ENCODE data around the gene ZCWPW1. TPM values are rescaled to one million over a fixed set of nuclear protein-coding genes. Genes with fewer than 3 reads are reported as not detected.

ZCWPW1 gene
- total and polyA plus RNA-seq, 2 of the 8 experiments (the other 6 are each of a cell fraction or from before 2014, with no cell fraction given) = 0.51 to 1.4 TPM

DNA sequence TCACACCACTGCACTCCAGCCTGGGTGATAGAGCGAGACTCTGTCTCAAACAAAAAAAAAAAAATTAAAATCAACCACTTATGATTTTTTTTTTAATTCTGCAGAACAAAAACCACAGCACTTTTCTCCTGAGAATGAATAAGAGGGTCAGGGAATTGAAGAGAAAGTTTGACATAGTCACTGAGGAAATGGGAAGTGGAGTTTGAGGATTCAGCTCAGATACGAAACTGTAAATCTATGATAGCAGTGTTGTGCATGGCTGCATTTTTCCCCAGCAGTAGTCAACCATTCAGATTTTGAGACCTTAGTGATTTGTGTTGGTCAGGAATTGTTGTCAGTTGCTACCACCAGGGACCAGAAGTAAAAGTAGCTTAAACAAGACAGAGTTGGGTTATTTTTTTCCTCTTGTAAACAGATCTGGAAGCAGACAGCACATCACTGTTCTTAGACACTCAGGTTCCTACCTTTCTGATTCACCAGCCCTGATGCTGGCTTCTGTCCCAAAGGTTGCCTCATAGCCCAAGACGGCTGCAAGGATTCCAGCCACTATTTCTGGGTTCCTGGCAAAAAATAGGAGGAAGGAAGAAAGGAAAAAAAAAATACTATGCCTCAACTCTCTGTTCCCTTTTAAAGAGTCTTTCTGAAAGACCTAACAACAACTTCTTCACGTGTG is 35.1 kb downstream of the ZCWPW1 start:
- Histone ChIP-seq H3K9ac (replicated peaks in 1 of 4; ENCODE audit: extremely low read depth in 1 of 4, low read depth in 3 of 4, low read length in 3 of 4) (no peak overlapping the region), H3K79me1 (ENCODE audit: low read depth, low read length) (no peaks in the 10 kb centered on the region), H2BK120ac (replicated peaks; ENCODE audit: low read depth, low read length) (no peak overlapping the region), H3K36me3 (ENCODE audit: control insufficient read depth in 2 of 4, insufficient read depth in 4 of 4, low read length in 3 of 4) (no peaks in the 10 kb centered on the region), H2BK5ac (ENCODE audit: low read depth, low read length) (no peak overlapping the region), H3K18ac (ENCODE audit: extremely low read depth, low read length) (no peak overlapping the region), H3K4me2 (ENCODE audit: insufficient read depth in 1 of 2, low read depth in 2 of 2, low read length in 2 of 2) (no peak overlapping the region), H4K20me1 (replicated peaks in 1 of 2; ENCODE audit: control insufficient read depth in 1 of 2, insufficient read depth in 2 of 2, low read length in 2 of 2) (no peaks in the 10 kb centered on the region), H3K79me2 (ENCODE audit: control insufficient read depth in 1 of 2, insufficient read depth in 2 of 2, low read length in 2 of 2) (no peaks in the 10 kb centered on the region), H3K56ac (replicated peaks; ENCODE audit: insufficient read length, low read depth, low read length) (no peak overlapping the region), H4K8ac (ENCODE audit: extremely low read depth, insufficient read depth, low read length) (no peak overlapping the region), H3K14ac (ENCODE audit: insufficient read length) (no peak overlapping the region), H3K27ac (ENCODE audit: low read depth, low read length) (no peak overlapping the region), H3K4me1 (replicated peaks in 1 of 4; ENCODE audit: control insufficient read depth in 3 of 4, insufficient read depth in 4 of 4, low read length in 3 of 4) (peaks cover 0 to 9% (median 5%) of the 10 kb centered on the region in 4 experiments; a peak in 6 of 7 replicates), H4K5ac (ENCODE audit: insufficient read length, low read depth, low read length) (no peak overlapping the region), H3K23ac (ENCODE audit: insufficient read length) (no peak overlapping the region), H3K27me3 (replicated peaks in 1 of 4; ENCODE audit: control insufficient read depth in 3 of 4, extremely low read depth in 1 of 4, insufficient read depth in 3 of 4, low read length in 3 of 4) (no peaks in the 10 kb centered on the region), H3K23me2 (ENCODE audit: low read depth, low read length) (no peaks in the 10 kb centered on the region), H2BK20ac (ENCODE audit: low read length) (no peak overlapping the region), H3K4me3 (ENCODE audit: extremely low read depth in 1 of 4, insufficient read depth in 2 of 4, low read depth in 3 of 4, low read length in 4 of 4) (no peak overlapping the region), H3K4ac (replicated peaks; ENCODE audit: insufficient read length, low read depth, low read length) (no peak overlapping the region), H3K9me3 (ENCODE audit: insufficient read depth in 2 of 2, low read depth in 1 of 2, low read length in 1 of 2) (no peaks in the 10 kb centered on the region), H4K91ac (replicated peaks; ENCODE audit: insufficient read length, low read length) (no peak overlapping the region), H2AFZ (ENCODE audit: low read length) (no peak overlapping the region), H2AK5ac (ENCODE audit: low read depth, low read length) (no peak overlapping the region), H2BK12ac (ENCODE audit: low read depth, low read length) (no peak overlapping the region), H2BK15ac (ENCODE audit: low read length) (no peak overlapping the region; the same call in 1 of the 2 replicates)
- 73% methylated on average over 4 of the region's 4 CpGs; no CpG with 5 or more reads in 1 of the 2 experiments for WGBS, 2 experiments (ENCODE audit: extremely low coverage in 1 of 2, insufficient coverage in 1 of 2, insufficient read length in 1 of 2, insufficient replicate concordance in 2 of 2, low coverage in 1 of 2, low lambda C conversion rate in 2 of 2, missing lambda C conversion rate in 1 of 2)
- ChIA-PET POLR2A (ENCODE audit: partially characterized antibody) (interaction anchor here (1.0 to 1.3 kb wide), 2 partner anchors 10 to 36 kb away, joined by 3 to 4 read pairs; no protein-coding TSS in a partner anchor), CTCF (ENCODE audit: partially characterized antibody) (interaction anchor here (0.7 to 1.6 kb wide), 6 partner anchors 10 to 1890 kb away, joined by 3 to 6 read pairs (median 4); no protein-coding TSS in a partner anchor)
- no peak for DNase-seq (ENCODE audit: low read depth in 1 of 2, low spot score in 2 of 2)
- FAIRE-seq = no peak
- TF ChIP-seq JUND (IDR thresholded peaks at IDR 0.05; ENCODE audit: low read length) (no peak), JUN (IDR thresholded peaks at IDR 0.05; ENCODE audit: low read depth, low read length) (no peak)
